Measurements from ENCODE around the gene P3H4.
A peak's percentile ranks its signal among the peaks of the same experiment; 100 is the strongest.

Gene P3H4

GRCh38 chr17:41821776-41822175 is 10.0 kb upstream of the P3H4 start:
- no peak for DNase-seq

DNA sequence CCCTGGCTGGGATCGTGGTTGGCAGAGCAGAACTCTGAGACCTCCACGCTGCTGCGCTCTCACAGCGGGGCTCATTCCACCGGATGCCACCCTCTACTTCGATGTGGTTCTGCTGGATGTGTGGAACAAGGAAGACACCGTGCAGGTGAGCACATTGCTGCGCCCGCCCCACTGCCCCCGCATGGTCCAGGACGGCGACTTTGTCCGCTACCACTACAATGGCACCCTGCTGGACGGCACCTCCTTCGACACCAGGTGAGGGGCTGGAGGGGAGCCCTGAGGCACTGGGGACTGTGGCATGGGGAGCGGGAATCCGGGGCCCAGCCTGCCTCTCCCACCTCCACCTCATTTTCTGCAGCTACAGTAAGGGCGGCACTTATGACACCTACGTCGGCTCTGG is 6.3 kb upstream of the P3H4 start:
- no peak for DNase-seq

GRCh38 chr17:41816637-41817320 is 5.0 kb upstream of the P3H4 start:
- no peak for DNase-seq

DNA sequence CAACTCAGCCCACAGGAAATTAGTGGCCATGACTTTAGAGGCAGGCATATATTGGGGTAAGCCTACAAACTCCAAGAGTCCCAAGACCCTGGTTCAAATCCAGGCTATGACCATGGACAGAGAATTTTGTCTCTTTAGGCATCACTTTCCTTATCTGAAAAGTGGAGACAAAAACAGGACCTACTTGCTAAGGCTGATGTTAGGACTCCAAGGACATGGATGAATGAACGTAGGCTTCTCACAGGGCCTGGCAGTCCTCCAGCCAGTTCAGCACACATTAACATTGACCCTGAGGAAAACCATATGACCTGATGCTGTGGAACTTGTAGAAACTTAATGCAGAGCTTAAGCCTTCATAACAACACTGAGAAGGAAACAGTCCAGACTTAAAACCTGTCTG is 2.4 kb upstream of the P3H4 start:
- DNase-seq, result no peak

DNA sequence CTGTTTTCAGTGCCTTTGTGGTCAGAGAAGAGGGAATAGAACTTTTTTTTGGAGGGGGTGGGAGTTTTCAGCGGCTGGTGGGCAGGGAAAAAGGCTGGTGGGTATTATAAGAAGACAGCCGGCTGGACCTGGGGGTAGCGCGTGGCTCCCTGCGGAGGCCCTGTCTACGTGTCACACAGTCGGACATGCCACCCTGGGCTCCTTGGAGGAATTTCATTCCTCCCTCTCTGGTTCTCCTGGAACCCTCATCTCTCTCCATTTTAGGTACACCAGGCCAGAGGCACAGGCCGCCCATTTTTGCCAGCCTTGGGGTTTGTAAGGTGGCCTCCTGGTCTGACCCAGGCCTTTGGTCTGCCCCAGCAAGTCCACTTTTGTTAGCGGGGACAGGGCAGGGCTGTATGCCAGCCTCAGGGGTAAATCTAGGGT is 2.0 kb upstream of the P3H4 start:
- no peak for DNase-seq

GRCh38 chr17:41813152-41813680 is 1.5 kb upstream of the P3H4 start:
- no peak for DNase-seq

GRCh38 chr17:41812381-41813151 is 817 bp upstream of the P3H4 start, which contains the start of gene FKBP10:
Gene FKBP10, plus strand, starts transcription at chr17:41813004. Its CDS starts 31 bp downstream, at chr17:41813035.
- DNase-seq, result peak; percentile 97

- DNase-seq, result no peak
These were observed 845 bp downstream of the P3H4 start for GRCh38 chr17:41810659-41811548.

GRCh38 chr17:41806685-41807445 is 4.9 kb downstream of the P3H4 start:
- no peak for DNase-seq

GRCh38 chr17:41803049-41804020 is 8.4 kb downstream of the P3H4 start:
- DNase-seq, result no peak

- peak; percentile 87 for DNase-seq
These were observed 10.1 kb downstream of the P3H4 start for GRCh38 chr17:41801374-41802271.

- no peak for DNase-seq
These were observed 11.0 kb downstream of the P3H4 start for GRCh38 chr17:41800601-41801373.

- DNase-seq, result no peak
These were observed 12.4 kb downstream of the P3H4 start for GRCh38 chr17:41799366-41799765.

- DNase-seq, result no peak
These were observed 14.4 kb downstream of the P3H4 start for GRCh38 chr17:41797377-41797776.

DNA sequence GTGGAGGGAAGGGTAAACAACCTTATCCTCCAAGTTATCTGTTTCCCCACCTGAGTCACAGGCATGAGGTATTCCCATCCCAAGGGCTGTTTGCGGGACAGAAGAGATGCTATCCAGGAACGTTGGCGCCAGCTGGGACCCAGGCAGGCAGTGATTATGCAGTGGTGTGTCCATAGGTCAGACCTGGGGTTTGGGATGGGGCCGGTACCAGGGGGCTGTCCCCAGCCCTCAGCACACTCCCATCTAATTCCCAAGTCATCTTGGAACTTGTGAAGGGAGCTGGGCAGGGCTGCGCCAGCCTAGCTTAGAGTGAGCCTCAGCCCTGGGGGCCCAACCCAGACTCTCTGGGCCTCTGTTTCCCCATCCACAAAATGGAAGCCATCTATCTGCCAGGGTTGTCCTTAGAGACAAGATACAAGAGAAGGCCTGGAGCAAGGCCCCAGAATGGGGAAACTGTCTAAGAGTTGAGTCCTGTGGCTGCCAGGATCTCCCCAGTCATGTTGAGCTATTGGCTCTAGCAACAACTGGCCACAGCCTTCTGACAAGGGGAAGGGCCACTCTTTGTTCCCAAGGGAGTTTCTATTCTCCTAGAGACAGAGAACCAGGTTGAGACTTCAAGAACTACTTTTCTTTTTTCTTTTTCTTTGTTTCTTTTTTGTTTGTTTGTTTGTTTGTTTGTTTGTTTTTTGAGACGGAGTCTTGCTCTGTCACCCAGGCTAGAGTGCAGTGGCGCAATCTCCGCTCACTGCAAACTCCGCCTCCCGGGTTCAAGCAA is 15.4 kb downstream of the P3H4 start:
- DNase-seq, result no peak

DNA sequence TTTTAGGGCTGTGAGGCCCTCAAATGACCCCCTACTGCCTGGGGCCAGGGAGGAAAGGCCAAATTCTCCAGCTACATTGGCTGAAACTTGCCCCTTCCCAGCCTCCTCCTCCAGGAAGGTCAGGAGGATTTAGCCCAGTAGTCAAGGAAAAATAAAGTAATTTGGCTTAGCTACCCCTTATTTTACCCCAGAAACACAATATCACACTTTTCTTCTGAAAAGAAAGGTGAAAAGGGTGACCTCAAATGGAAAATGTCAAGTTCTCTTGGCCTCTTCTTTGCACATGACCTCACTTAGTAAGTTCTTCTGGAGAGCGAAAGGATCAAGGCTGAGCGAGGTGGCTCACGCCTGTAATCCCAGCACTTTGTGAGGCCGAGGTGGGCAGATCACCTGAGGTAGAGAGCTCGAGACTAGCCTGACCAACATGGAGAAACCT is 17.2 kb downstream of the P3H4 start:
- DNase-seq, result no peak

DNA sequence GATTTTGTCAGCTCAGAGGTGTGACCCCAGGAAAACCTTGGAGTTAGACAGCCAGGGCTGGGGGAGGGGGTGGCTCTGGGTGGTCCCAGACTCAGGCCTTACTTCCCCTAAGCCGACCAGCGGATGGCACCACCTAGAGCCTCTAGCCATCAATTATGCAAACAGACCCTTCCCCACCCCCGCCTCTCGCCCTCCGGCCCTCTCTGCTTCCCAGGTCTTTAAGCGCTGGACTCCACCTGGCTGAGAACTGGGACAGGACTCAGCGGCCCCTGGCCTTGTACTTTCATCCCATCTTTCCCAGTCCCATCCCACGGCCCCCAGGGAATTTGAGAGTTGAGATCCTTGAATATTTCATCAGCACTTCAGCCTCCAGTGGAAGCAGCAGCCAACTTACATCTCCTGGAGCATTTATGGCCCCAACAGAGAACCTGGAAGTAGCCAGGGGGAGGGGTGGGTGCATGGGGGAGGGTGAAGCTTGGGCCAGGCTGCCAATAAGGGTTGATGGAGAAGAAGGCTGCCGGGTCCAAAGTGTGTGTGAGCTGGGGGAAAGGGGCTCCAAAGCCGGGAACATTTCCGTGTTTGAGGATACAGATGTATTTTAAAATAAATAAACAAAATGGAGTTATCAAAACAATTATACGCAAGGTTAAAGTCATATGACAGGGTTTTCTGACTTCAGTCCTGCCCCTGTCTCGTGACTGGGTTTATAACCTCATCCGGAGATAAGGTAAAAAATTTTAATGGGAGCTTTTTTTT is 17.8 kb downstream of the P3H4 start:
- no peak for DNase-seq

Data from left hindlimb (tissue), 1 donor.